K562 (cell line): ENCODE measurements around the gene DDC. TPM values are rescaled to one million over a fixed set of nuclear protein-coding genes. Genes with fewer than 3 reads are reported as not detected.

Experiments used
- ATAC-seq: fragments of 200-7000 bp; cut with Tn5 transposase; 3 replicates; pipeline ENCODE4 v1.9.1; 2020; ENCODE audit warnings: moderate library complexity
- BruUV-seq: library from RNA; stranded (reverse); fragments of 400-500 nt; replicated peaks from 2 replicates; lab custom pipeline; 2021; lab: Mats Ljungman, UMichigan
- CTCF ChIA-PET: fragments of 300-600 bp; formaldehyde crosslinking; extraction: SDS; loops from one replicate; lab custom pipeline; 2021; ENCODE audit warnings: low intra/inter-chr PET ratio; lab: Yijun Ruan, JAX
- POLR2A ChIA-PET: fragments of 300-600, 350-650 bp; sonication (Branson Sonifier 250); formaldehyde crosslinking; extraction: SDS; loops from one replicate; lab custom pipeline; 2021; ENCODE audit warnings: antibody characterized with exemption, inconsistent platforms; lab: Yijun Ruan, JAX
- DNase-seq, 4 experiments: peaks; one replicate each; pipeline versions ENCODE4 v3.0.0 to v3.0.0-alpha.2; 2011 to 2018; ENCODE audit warnings: low spot score in 3 of 4, mixed read lengths in 3 of 4; ENCODE audit errors: extremely low read depth in 1 of 4
- FAIRE-seq: peaks from 2 replicates; lab custom pipeline; 2011; peaks lifted over from hg19 to GRCh38; lab: Jason Lieb, UNC
- H2AFZ ChIP-seq: 2 replicates; pipeline ENCODE4 v1.6.0; 2011; ENCODE audit warnings: low read depth, low read length, control low read depth, inconsistent platforms
- H3K27ac ChIP-seq: fragments of 200-600 bp; 3 replicates; pipeline ENCODE4 v1.8.0; 2011; ENCODE audit warnings: low read depth, mild to moderate bottlenecking, control low read depth, inconsistent platforms, low read length, moderate library complexity, mixed read lengths; ENCODE audit errors: extremely low read depth
- H3K27me3 ChIP-seq, 2 experiments: fragments of 300-600 bp in 1 of 2; 2 replicates in 1 of 2; 3 replicates in 1 of 2; pipeline versions ENCODE4 v1.6.0 to v1.8.0; 2011; ENCODE audit warnings: inconsistent platforms in 2 of 2, low read length in 2 of 2, mild to moderate bottlenecking in 1 of 2, mixed read lengths in 1 of 2, moderate library complexity in 1 of 2; ENCODE audit not compliant: control insufficient read depth in 2 of 2, insufficient read depth in 2 of 2
- H3K36me3 ChIP-seq: fragments of 300-600 bp; 3 replicates; pipeline ENCODE4 v1.8.0; 2011; ENCODE audit warnings: mild to moderate bottlenecking, low read length, inconsistent platforms; ENCODE audit not compliant: control insufficient read depth, insufficient read depth
- H3K4me1 ChIP-seq, 2 experiments: fragments of 200-600 bp in 1 of 2; replicated peaks in 1 of 2; 2 replicates in 1 of 2; 3 replicates in 1 of 2; pipeline versions ENCODE4 v1.5.1 to v1.8.0; 2011; ENCODE audit warnings: inconsistent platforms in 2 of 2, low read length in 2 of 2, mild to moderate bottlenecking in 1 of 2, mixed read lengths in 1 of 2, moderate library complexity in 1 of 2; ENCODE audit not compliant: control insufficient read depth in 2 of 2, insufficient read depth in 2 of 2
- H3K4me2 ChIP-seq: 2 replicates; pipeline ENCODE4 v1.6.1; 2011; ENCODE audit warnings: low read length, control low read depth, inconsistent platforms, mixed read lengths; ENCODE audit not compliant: insufficient read depth
- H3K4me3 ChIP-seq: fragments of 200-600 bp; sonication (generic), shearing (Covaris generic); 2 replicates; pipeline ENCODE4 v1.5.1; 2016; ENCODE audit warnings: control low read depth, inconsistent platforms
- H3K79me2 ChIP-seq: fragments of 200-600 bp; 3 replicates; pipeline ENCODE4 v1.8.0; 2011; ENCODE audit warnings: low read length, inconsistent platforms; ENCODE audit not compliant: control insufficient read depth, insufficient read depth
- H3K9ac ChIP-seq, 2 experiments: 2 replicates each; pipeline versions ENCODE4 v1.6.0 to v1.6.1; 2011; ENCODE audit warnings: low read depth in 2 of 2, low read length in 2 of 2, control low read depth in 1 of 2, inconsistent platforms in 1 of 2, mild to moderate bottlenecking in 1 of 2, mixed read lengths in 1 of 2; ENCODE audit not compliant: insufficient read depth in 1 of 2
- H3K9me1 ChIP-seq: one replicate; pipeline ENCODE4 v1.6.0; 2011; ENCODE audit warnings: inconsistent platforms, mild to moderate bottlenecking, low read length, moderate library complexity; ENCODE audit not compliant: control insufficient read depth, insufficient read depth
- H3K9me3 ChIP-seq: replicated peaks from 2 replicates; pipeline ENCODE4 v1.5.1; 2011; ENCODE audit warnings: low read depth, low read length, inconsistent platforms; ENCODE audit not compliant: control insufficient read depth, insufficient read depth
- H4K20me1 ChIP-seq: replicated peaks from 2 replicates; pipeline ENCODE4 v1.6.1; 2011; ENCODE audit warnings: low read length, inconsistent platforms, mixed read lengths; ENCODE audit not compliant: control insufficient read depth, insufficient read depth
- CBX2 ChIP-seq: fragments of 200-600 bp; sonication (generic); IDR thresholded peaks from one replicate; pipeline ENCODE4 v1.6.1; 2012; ENCODE audit warnings: mild to moderate bottlenecking, low read length, inconsistent platforms; ENCODE audit not compliant: insufficient read depth, poor library complexity, severe bottlenecking
- HNRNPLL ChIP-seq: fragments of 200-400 bp; formaldehyde crosslinking; IDR thresholded peaks from 2 replicates; pipeline ENCODE4 v1.6.1; 2017; ENCODE audit warnings: low read length, low read depth, mild to moderate bottlenecking; ENCODE audit not compliant: poor library complexity, severe bottlenecking
- MEIS2 ChIP-seq: fragments of 450-650 bp; IDR thresholded peaks from 2 replicates; pipeline ENCODE4 v1.6.1; 2014; ENCODE audit warnings: mild to moderate bottlenecking; ENCODE audit not compliant: partially characterized antibody
- SUPT5H ChIP-seq: fragments of 450-650 bp; IDR thresholded peaks from 2 replicates; pipeline ENCODE4 v1.6.1; 2016
- TEAD2 ChIP-seq: fragments of 450-650 bp; IDR thresholded peaks from 2 replicates; pipeline ENCODE4 v1.6.1; 2016; ENCODE audit warnings: missing genetic modification characterization, control low read depth, missing compliant biosample characterization
- WGBS: fragments of 100-300 bp; shearing (Covaris generic); methylation state at CpG from one replicate; pipeline ENCODE4 v1.1.6; 2016; ENCODE audit warnings: low coverage, mixed read lengths; ENCODE audit not compliant: insufficient coverage; ENCODE audit errors: missing lambda C conversion rate; 5-methylcytosine and 5-hydroxymethylcytosine counted together
- in situ Hi-C: fragments of 300-500 bp; cut with MboI; formaldehyde crosslinking; loops from 4 replicates; pipeline ENCODE4 v1.15.0; 2018; ENCODE audit warnings: inconsistent platforms, mixed read lengths
- intact Hi-C: fragments of 100-400 bp; cut with micrococcal nuclease; formaldehyde crosslinking; loops from 2 replicates; pipeline ENCODE4 v1.14.2; 2022
- polyA plus RNA-seq, 8 experiments: library from polyadenylated mRNA; depleted of rRNA in 4 of 8; stranded (reverse) in 5 of 8; unstranded in 3 of 8; fragments of >200 nt; fragmentation: Nextera tagmentation in 2 of 8; fragmentation: Illumina TruSeq in 1 of 8; extraction: Ambion mirVana in 2 of 8; extraction: Trizol in 1 of 8; gene quantifications; 2 replicates each; pipeline versions ENCODE4 v1.2.1 to v1.2.3, GENCODE V29; 2011 to 2014; ENCODE audit warnings: inconsistent platforms in 1 of 8, missing spikeins in 1 of 8
- total RNA-seq, 7 experiments: library from RNA; depleted of rRNA in 6 of 7; stranded (reverse); fragments of >200 nt in 6 of 7; fragmentation: Illumina TruSeq in 2 of 7; extraction: Trizol in 2 of 7; gene quantifications; 2 replicates each; pipeline versions ENCODE4 v1.2.1 to v1.2.3, GENCODE V29; 2011 to 2021; ENCODE audit warnings: low replicate concordance in 1 of 7
- TF ChIP-seq, protein P1 (sequence below): fragments of 250-450 bp; sonication (Bioruptor Pico); IDR thresholded peaks from 2 replicates; pipeline ENCODE4 v1.9.0; 2021; ENCODE audit warnings: mild to moderate bottlenecking, inconsistent platforms

The DDC gene
- total and polyA plus RNA-seq, 9 of the 15 experiments (the other 6 are each of a cell fraction or from before 2014, with no cell fraction given), result not detected

DNA sequence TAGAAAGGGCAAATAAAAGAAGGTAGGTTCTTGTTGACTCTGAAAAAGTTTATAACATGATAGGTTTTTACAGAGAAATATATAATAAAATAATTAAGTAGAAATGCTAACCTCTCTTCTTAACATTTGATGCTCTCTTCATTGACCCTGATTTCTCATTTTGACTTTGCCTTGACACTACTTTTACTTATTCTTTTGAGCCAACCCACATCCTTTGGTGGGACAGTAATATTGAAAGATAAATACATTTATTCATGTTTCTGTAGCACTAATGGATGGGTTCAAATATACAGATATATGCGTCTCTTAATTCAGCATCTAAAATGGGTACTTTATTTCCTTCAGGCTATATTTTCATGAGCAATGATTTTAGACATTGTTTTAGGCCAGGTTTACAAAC, 34.4 kb downstream of the DDC start:
- H3K9ac ChIP-seq, result no peak overlapping the region
- no peak overlapping the region for H3K4me2 ChIP-seq
- peaks cover 19 to 22% of the 10 kb centered on the region in 2 experiments for H3K4me1 ChIP-seq
- CTCF ChIA-PET, result no interaction called here
- intact Hi-C loops, result no loop called here
- no peaks in the 10 kb centered on the region for H3K9me3 ChIP-seq
- DNase-seq, result no peak
- H2AFZ ChIP-seq, result no peak overlapping the region
- no peak for ATAC-seq
- no peaks in the 10 kb centered on the region for H3K36me3 ChIP-seq
- BruUV-seq, result no TSS peak
- no peaks in the 10 kb centered on the region for H3K9me1 ChIP-seq
- no peak for FAIRE-seq
- 93% methylated on average over 1 of the region's 1 CpG for WGBS
- no peak overlapping the region for H3K27ac ChIP-seq
- in situ Hi-C loops, result no loop called here
- TF ChIP-seq MEIS2 (no peak), HNRNPLL (no peak), CBX2 (no peak), TEAD2 (tag) (no peak), SUPT5H (no peak)
- TF ChIP-seq, protein P1, sequence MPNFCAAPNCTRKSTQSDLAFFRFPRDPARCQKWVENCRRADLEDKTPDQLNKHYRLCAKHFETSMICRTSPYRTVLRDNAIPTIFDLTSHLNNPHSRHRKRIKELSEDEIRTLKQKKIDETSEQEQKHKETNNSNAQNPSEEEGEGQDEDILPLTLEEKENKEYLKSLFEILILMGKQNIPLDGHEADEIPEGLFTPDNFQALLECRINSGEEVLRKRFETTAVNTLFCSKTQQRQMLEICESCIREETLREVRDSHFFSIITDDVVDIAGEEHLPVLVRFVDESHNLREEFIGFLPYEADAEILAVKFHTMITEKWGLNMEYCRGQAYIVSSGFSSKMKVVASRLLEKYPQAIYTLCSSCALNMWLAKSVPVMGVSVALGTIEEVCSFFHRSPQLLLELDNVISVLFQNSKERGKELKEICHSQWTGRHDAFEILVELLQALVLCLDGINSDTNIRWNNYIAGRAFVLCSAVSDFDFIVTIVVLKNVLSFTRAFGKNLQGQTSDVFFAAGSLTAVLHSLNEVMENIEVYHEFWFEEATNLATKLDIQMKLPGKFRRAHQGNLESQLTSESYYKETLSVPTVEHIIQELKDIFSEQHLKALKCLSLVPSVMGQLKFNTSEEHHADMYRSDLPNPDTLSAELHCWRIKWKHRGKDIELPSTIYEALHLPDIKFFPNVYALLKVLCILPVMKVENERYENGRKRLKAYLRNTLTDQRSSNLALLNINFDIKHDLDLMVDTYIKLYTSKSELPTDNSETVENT, result no peak
- H3K79me2 ChIP-seq, result no peaks in the 10 kb centered on the region
- no peak overlapping the region for H3K4me3 ChIP-seq
- POLR2A ChIA-PET, result interaction anchor here (1.7 kb wide), 1 partner anchor 23 kb away, joined by 5 read pairs; no protein-coding TSS in a partner anchor
- no peaks in the 10 kb centered on the region for H4K20me1 ChIP-seq
- peaks cover 0 to 12% of the 10 kb centered on the region in 2 experiments; a peak in 1 of 5 replicates for H3K27me3 ChIP-seq
